HCT116 (cell line): ENCODE measurements around the gene VRK1. TPM values are rescaled to one million over a fixed set of nuclear protein-coding genes. Genes with fewer than 3 reads are reported as not detected.

Experiments used
- ATAC-seq: fragments of 200-7000 bp; cut with Tn5 transposase; 2 replicates; pipeline ENCODE4 v1.9.1; 2020; ENCODE audit warnings: mild to moderate bottlenecking, moderate library complexity
- BruUV-seq: library from RNA; stranded (reverse); fragments of 400-500 nt; replicated peaks from 2 replicates; lab custom pipeline; 2021; lab: Mats Ljungman, UMichigan
- CTCF ChIA-PET: fragments of 300-600 bp; sonication (Branson Sonifier 250); formaldehyde crosslinking; loops from one replicate; lab custom pipeline; 2021; ENCODE audit warnings: antibody characterized with exemption; lab: Charles Lee
- POLR2A ChIA-PET: fragments of 300-600, 350-600 bp; sonication (Branson Sonifier 250); formaldehyde crosslinking; loops from one replicate; lab custom pipeline; 2021; ENCODE audit warnings: antibody characterized with exemption; lab: Charles Lee
- RAD21 ChIA-PET, 2 experiments: fragments of 300-600 bp; sonication (Branson Sonifier 250); formaldehyde crosslinking; loops; one replicate each; lab custom pipeline; 2023; ENCODE audit warnings: low total read pairs in 2 of 2; ENCODE audit not compliant: uncharacterized antibody in 2 of 2, unreplicated experiment in 2 of 2, low non-redundant PET in 1 of 2; lab: Charles Lee
- DNase-seq: peaks from one replicate; pipeline ENCODE4 v3.0.0-alpha.2; 2010; ENCODE audit warnings: low read depth, low spot score
- H2AFZ ChIP-seq: fragments of 200-600 bp; shearing (Covaris generic), sonication (generic); 2 replicates; pipeline ENCODE4 v1.6.1; 2017; ENCODE audit warnings: low read depth, mixed run types, mixed read lengths, antibody characterized with exemption, low read length; ENCODE audit not compliant: poor library complexity, severe bottlenecking
- H3K27ac ChIP-seq: 2 replicates; pipeline ENCODE4 v1.5.1; 2012; ENCODE audit warnings: low read depth, low read length
- H3K27me3 ChIP-seq: fragments of 200-600 bp; sonication (generic); 2 replicates; pipeline ENCODE4 v1.6.1; 2016; ENCODE audit warnings: mixed run types, low read length, mixed read lengths; ENCODE audit not compliant: insufficient read depth
- H3K36me3 ChIP-seq, 2 experiments: fragments of 200-500 bp in 1 of 2; fragments of 200-600 bp in 1 of 2; sonication (Bioruptor generic) in 1 of 2; sonication (generic) in 1 of 2; 2 replicates each; pipeline versions ENCODE4 v1.5.1 to v1.6.1; 2014 to 2016; ENCODE audit warnings: low read length in 2 of 2, inconsistent platforms in 1 of 2, mixed read lengths in 1 of 2, mixed run types in 1 of 2; ENCODE audit not compliant: insufficient read depth in 2 of 2, control insufficient read depth in 1 of 2
- H3K4me1 ChIP-seq, 2 experiments: fragments of 200-600 bp in 1 of 2; sonication (generic) in 1 of 2; 2 replicates each; pipeline versions ENCODE4 v1.5.1 to v1.6.1; 2012 to 2017; ENCODE audit warnings: low read length in 2 of 2, inconsistent platforms in 1 of 2, mild to moderate bottlenecking in 1 of 2, mixed read lengths in 1 of 2, mixed run types in 1 of 2, moderate library complexity in 1 of 2; ENCODE audit not compliant: insufficient read depth in 2 of 2, control insufficient read depth in 1 of 2
- H3K4me2 ChIP-seq: fragments of 200-600 bp; sonication (generic); 2 replicates; pipeline ENCODE4 v1.6.1; 2017; ENCODE audit warnings: mixed run types, low read length, mixed read lengths
- H3K4me3 ChIP-seq, 2 experiments: fragments of 200-600 bp in 1 of 2; sonication (generic) in 1 of 2; replicated peaks in 1 of 2; 2 replicates each; pipeline ENCODE4 v1.5.1; 2011 to 2016; ENCODE audit warnings: low read length in 2 of 2, control low read depth in 1 of 2, low read depth in 1 of 2, mild to moderate bottlenecking in 1 of 2, mixed read lengths in 1 of 2, mixed run types in 1 of 2
- H3K79me2 ChIP-seq: fragments of 200-600 bp; sonication (generic); 2 replicates; pipeline ENCODE4 v1.6.1; 2017; ENCODE audit warnings: mild to moderate bottlenecking, mixed run types, low read length, moderate library complexity, mixed read lengths; ENCODE audit not compliant: insufficient read depth
- H3K9ac ChIP-seq: fragments of 200-600 bp; sonication (generic); 2 replicates; pipeline ENCODE4 v1.6.1; 2016; ENCODE audit warnings: low read length, mixed read lengths
- H3K9me2 ChIP-seq: fragments of 200-600 bp; sonication (generic), shearing (Covaris generic); 2 replicates; pipeline ENCODE4 v1.6.1; 2017; ENCODE audit warnings: mixed run types, mild to moderate bottlenecking, moderate library complexity; ENCODE audit not compliant: insufficient read depth
- H3K9me3 ChIP-seq, 2 experiments: fragments of 200-500 bp in 1 of 2; fragments of 200-600 bp in 1 of 2; sonication (Bioruptor generic) in 1 of 2; sonication (generic) in 1 of 2; 2 replicates each; pipeline ENCODE4 v1.6.1; 2014 to 2017; ENCODE audit warnings: low read length in 2 of 2, mixed read lengths in 2 of 2, inconsistent platforms in 1 of 2, low read depth in 1 of 2, mild to moderate bottlenecking in 1 of 2, mixed run types in 1 of 2, moderate library complexity in 1 of 2; ENCODE audit not compliant: control insufficient read depth in 1 of 2, insufficient read depth in 1 of 2
- H4K20me1 ChIP-seq: fragments of 200-600 bp; sonication (generic), shearing (Covaris generic); 2 replicates; pipeline ENCODE4 v1.6.1; 2017; ENCODE audit warnings: mixed run types, mild to moderate bottlenecking, moderate library complexity; ENCODE audit not compliant: insufficient read depth
- ATF3 ChIP-seq: IDR thresholded peaks from 2 replicates; pipeline ENCODE4 v1.6.1; 2012
- EGR1 ChIP-seq: IDR thresholded peaks from 2 replicates; pipeline ENCODE4 v1.6.1; 2012; ENCODE audit warnings: low read depth
- ELF1 ChIP-seq: IDR thresholded peaks from 2 replicates; pipeline ENCODE4 v1.6.1; 2012; ENCODE audit warnings: low read depth, borderline replicate concordance
- POLR2A ChIP-seq: IDR thresholded peaks from 2 replicates; pipeline ENCODE4 v1.7.0; 2011; ENCODE audit warnings: borderline replicate concordance; ENCODE audit not compliant: insufficient read depth, insufficient read length; ENCODE audit errors: extremely low read depth
- REST ChIP-seq: IDR thresholded peaks from 2 replicates; pipeline ENCODE4 v1.6.1; 2012; ENCODE audit warnings: low read depth
- SIN3A ChIP-seq: IDR thresholded peaks from 2 replicates; pipeline ENCODE4 v1.6.1; 2012; ENCODE audit warnings: low read depth
- YY1 ChIP-seq: IDR thresholded peaks from 2 replicates; pipeline ENCODE4 v1.6.1; 2011; ENCODE audit warnings: low read length, low read depth, moderate library complexity, mild to moderate bottlenecking; ENCODE audit not compliant: insufficient replicate concordance; ENCODE audit errors: extremely low read depth
- ZBTB33 ChIP-seq: IDR thresholded peaks from 2 replicates; pipeline ENCODE4 v1.6.1; 2011; ENCODE audit warnings: mild to moderate bottlenecking, low read length, moderate library complexity; ENCODE audit not compliant: insufficient replicate concordance; ENCODE audit errors: extremely low read depth
- ZNF274 ChIP-seq: fragments of 200-500 bp; sonication (Bioruptor generic); IDR thresholded peaks from 2 replicates; pipeline ENCODE4 v1.6.1; 2014; ENCODE audit warnings: mild to moderate bottlenecking, low read depth, low read length, inconsistent platforms
- intact Hi-C: fragments of 100-400 bp; cut with micrococcal nuclease; formaldehyde crosslinking; loops from 2 replicates; pipeline ENCODE4 v1.10.0; 2022
- total RNA-seq: library from RNA; stranded (reverse); gene quantifications from one replicate; pipeline ENCODE4 v1.2.1, GENCODE V29; 2021; ENCODE audit not compliant: unreplicated experiment

The VRK1 gene
- total RNA-seq, 1 experiment from 2014 or later: 51.4 TPM

DNA sequence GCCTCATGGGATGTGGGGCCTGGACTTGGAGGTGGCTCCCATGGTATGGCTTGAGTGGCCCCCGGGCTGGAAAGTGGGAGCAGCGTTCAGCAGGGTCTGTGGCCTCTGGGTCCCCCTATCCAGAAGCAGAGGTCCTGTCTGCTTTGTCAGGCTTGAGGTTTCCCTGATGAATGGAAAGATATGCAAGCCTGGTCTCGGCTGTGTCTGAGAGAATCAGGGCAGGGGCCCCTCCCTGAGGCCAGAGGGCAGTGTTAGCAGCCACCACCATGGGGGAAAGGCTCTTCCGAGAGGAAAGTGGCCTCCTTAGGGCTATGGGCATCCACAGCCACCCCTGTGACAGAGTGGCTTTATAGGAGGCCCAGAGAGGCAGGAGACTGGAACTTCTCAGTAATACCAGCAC, 128.2 kb downstream of the VRK1 start (continued):
- TF ChIP-seq EGR1 (no peak), ELF1 (no peak), SIN3A (no peak)

GRCh38 chr14:96926001-96926400, 128.8 kb downstream of the VRK1 start:
- no TSS peak for BruUV-seq
- no peak overlapping the region for H3K9ac ChIP-seq
- no peaks in the 10 kb centered on the region for H3K9me3 ChIP-seq
- H3K9me2 ChIP-seq: peaks cover 2% of the 10 kb centered on the region; the same call in 1 of the 2 replicates
- no peak for ATAC-seq
- no peak for TF ChIP-seq POLR2A
- no peak for TF ChIP-seq YY1
- no peak for TF ChIP-seq ZBTB33
- no peak for TF ChIP-seq ATF3
- no peak for TF ChIP-seq REST
- no peak for TF ChIP-seq ZNF274
- RAD21 ChIA-PET: no interaction called here
- no peaks in the 10 kb centered on the region for H3K4me1 ChIP-seq
- H3K79me2 ChIP-seq: no peaks in the 10 kb centered on the region
- H4K20me1 ChIP-seq: no peaks in the 10 kb centered on the region
- CTCF ChIA-PET: no interaction called here
- no peak overlapping the region for H3K4me3 ChIP-seq
- intact Hi-C loops: no loop called here
- H3K27ac ChIP-seq: no peak overlapping the region
- H3K36me3 ChIP-seq: no peaks in the 10 kb centered on the region
- DNase-seq: no peak
- H3K4me2 ChIP-seq: no peak overlapping the region
- POLR2A ChIA-PET: no interaction called here
- no peak overlapping the region for H2AFZ ChIP-seq
- no peaks in the 10 kb centered on the region for H3K27me3 ChIP-seq
